MCF 10A (cell line): ENCODE results near the gene LAMTOR3. TPM values are rescaled to one million over a fixed set of nuclear protein-coding genes. Genes with fewer than 3 reads are reported as not detected.

ENCODE experiments used
- BruUV-seq: library from RNA; stranded (reverse); fragments of 400-500 nt; replicated peaks from 2 replicates; lab custom pipeline; 2021; lab: Mats Ljungman, UMichigan
- CTCF ChIA-PET: fragments of 300-600 bp; sonication (Branson Sonifier 250); formaldehyde crosslinking; extraction: SDS; loops from one replicate; lab custom pipeline; 2021; ENCODE audit warnings: antibody characterized with exemption, inconsistent platforms; lab: Yijun Ruan, JAX
- POLR2A ChIA-PET: fragments of 300-600, 350-650 bp; sonication (Branson Sonifier 250); formaldehyde crosslinking; extraction: SDS; loops from one replicate; lab custom pipeline; 2020; ENCODE audit warnings: antibody characterized with exemption, inconsistent platforms; lab: Yijun Ruan, JAX
- DNase-seq: peaks from one replicate; pipeline ENCODE4 v3.0.0-alpha.2; 2018; ENCODE audit not compliant: unreplicated experiment
- H3K27ac Mint-ChIP-seq: one replicate; pipeline ENCODE4 v1.8.0; 2022; ENCODE audit warnings: mild to moderate bottlenecking, low read depth, mixed read lengths; ENCODE audit not compliant: unreplicated experiment
- H3K27me3 Mint-ChIP-seq: one replicate; pipeline ENCODE4 v1.8.0; 2022; ENCODE audit warnings: mixed read lengths; ENCODE audit not compliant: insufficient read depth, unreplicated experiment
- H3K36me3 Mint-ChIP-seq: one replicate; pipeline ENCODE4 v1.8.0; 2022; ENCODE audit warnings: mild to moderate bottlenecking, moderate library complexity, mixed read lengths; ENCODE audit not compliant: insufficient read depth, unreplicated experiment
- H3K4me1 Mint-ChIP-seq: one replicate; pipeline ENCODE4 v1.8.0; 2022; ENCODE audit warnings: mixed read lengths; ENCODE audit not compliant: insufficient read depth, unreplicated experiment
- H3K4me3 Mint-ChIP-seq: one replicate; pipeline ENCODE4 v1.8.0; 2022; ENCODE audit warnings: mild to moderate bottlenecking, moderate library complexity, mixed read lengths; ENCODE audit not compliant: unreplicated experiment
- H3K9me3 Mint-ChIP-seq: one replicate; pipeline ENCODE4 v1.8.0; 2022; ENCODE audit warnings: mixed read lengths; ENCODE audit not compliant: unreplicated experiment
- CTCF ChIP-seq: fragments of 200-600 bp; IDR thresholded peaks from one replicate; pipeline ENCODE4 v1.8.0; 2022; ENCODE audit warnings: antibody characterized with exemption, mild to moderate bottlenecking; ENCODE audit not compliant: unreplicated experiment
- intact Hi-C: fragments of 100-400 bp; cut with micrococcal nuclease; formaldehyde crosslinking; loops from 2 replicates; pipeline ENCODE4 v1.14.1; 2022
- total RNA-seq: library from RNA; stranded (reverse); gene quantifications from 2 replicates; pipeline ENCODE4 v1.2.3, GENCODE V29; 2022

The LAMTOR3 gene
- total RNA-seq, 1 experiment from 2014 or later = 33.5 TPM

DNA sequence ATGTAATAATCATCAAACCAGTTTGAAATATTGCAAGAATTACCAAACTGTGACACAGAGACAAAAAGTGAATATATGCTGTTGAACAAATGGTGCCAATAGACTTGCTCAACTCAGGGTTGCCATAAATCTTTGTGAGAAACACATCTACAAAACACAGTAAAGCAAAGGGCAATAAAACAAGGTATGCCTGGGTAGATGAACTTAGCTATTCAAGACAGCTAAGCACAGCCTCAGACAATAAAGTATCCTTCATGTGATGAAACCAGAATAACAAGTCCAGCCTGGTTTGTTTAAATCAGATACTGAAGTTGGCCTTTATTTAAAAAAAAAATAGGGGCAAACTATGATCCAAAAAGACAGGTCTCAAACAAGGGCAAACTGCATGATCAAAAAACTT is 19.2 kb downstream of the LAMTOR3 start:
- TF ChIP-seq CTCF = no peak
- no peaks in the 10 kb centered on the region for H3K4me1 Mint-ChIP-seq
- ChIA-PET CTCF (no interaction called here), POLR2A (interaction anchor here (0.6 to 2.1 kb wide), 2 partner anchors 14 to 312 kb away, joined by 3 to 4 read pairs; partner anchors contain the start of gene TRMT10A)
- no peak overlapping the region for H3K27ac Mint-ChIP-seq
- no peak for DNase-seq
- no peaks in the 10 kb centered on the region for H3K9me3 Mint-ChIP-seq
- peaks cover 28% of the 10 kb centered on the region for H3K36me3 Mint-ChIP-seq
- BruUV-seq = no TSS peak
- intact Hi-C loops = no loop called here
- H3K27me3 Mint-ChIP-seq = no peaks in the 10 kb centered on the region
- H3K4me3 Mint-ChIP-seq = no peak overlapping the region

DNA sequence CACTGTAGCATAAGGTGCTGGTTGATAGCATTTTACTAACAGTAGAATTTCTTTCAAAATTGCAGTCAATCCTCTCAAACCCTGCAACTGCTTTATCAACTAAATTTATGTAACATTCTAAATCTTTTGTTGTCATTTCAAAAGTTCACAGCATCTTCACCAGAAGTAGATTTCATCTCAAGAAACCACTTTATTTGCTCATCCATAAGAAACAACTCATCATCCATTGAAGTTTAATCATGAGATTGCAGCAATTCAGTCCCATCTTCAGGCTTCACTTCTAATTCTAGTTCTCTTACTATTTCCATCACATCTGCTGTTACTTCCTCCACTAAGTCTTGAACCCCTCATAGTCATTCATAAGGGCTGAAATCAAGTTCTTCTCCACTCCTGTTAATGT is 21.7 kb downstream of the LAMTOR3 start:
- peaks cover 25% of the 10 kb centered on the region for H3K36me3 Mint-ChIP-seq
- no peaks in the 10 kb centered on the region for H3K27me3 Mint-ChIP-seq
- TF ChIP-seq CTCF = no peak
- POLR2A ChIA-PET = no interaction called here
- no peak for DNase-seq
- no TSS peak for BruUV-seq
- CTCF ChIA-PET = no interaction called here
- H3K27ac Mint-ChIP-seq = no peak overlapping the region
- intact Hi-C loops = no loop called here
- H3K9me3 Mint-ChIP-seq = no peaks in the 10 kb centered on the region
- no peak overlapping the region for H3K4me3 Mint-ChIP-seq
- no peaks in the 10 kb centered on the region for H3K4me1 Mint-ChIP-seq

DNA sequence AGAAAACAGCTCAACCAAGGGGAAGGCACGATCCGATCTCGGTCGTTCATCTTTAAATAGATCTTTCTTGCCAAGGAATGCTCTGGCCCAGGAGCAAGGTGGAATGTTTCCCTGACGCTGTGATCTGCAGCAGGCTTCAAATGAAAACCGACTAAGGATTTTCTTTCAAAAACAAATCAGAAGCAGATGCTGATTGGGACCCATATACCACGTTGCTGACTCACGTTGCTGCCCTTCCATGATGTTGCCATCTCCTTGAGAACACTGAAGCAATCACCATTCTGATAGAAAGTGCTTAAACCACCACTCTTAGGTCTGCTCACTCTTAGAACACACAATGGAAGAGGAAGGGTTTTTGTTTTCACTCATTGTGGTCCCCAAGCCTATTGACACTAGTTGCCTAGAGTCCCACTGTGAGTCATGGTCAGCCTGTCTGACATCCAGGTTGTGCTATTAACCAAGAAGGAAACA is 26.1 kb downstream of the LAMTOR3 start:
- BruUV-seq = no TSS peak
- POLR2A ChIA-PET = no interaction called here
- H3K9me3 Mint-ChIP-seq = no peaks in the 10 kb centered on the region
- no peaks in the 10 kb centered on the region for H3K4me1 Mint-ChIP-seq
- no peak for DNase-seq
- CTCF ChIA-PET = interaction anchor here (0.6 kb wide), 1 partner anchor 928 kb away, joined by 3 read pairs; no protein-coding TSS in a partner anchor
- intact Hi-C loops = no loop called here
- H3K27ac Mint-ChIP-seq = no peak overlapping the region
- no peak for TF ChIP-seq CTCF
- H3K4me3 Mint-ChIP-seq = no peak overlapping the region
- H3K27me3 Mint-ChIP-seq = no peaks in the 10 kb centered on the region
- H3K36me3 Mint-ChIP-seq = peaks cover 24% of the 10 kb centered on the region

DNA sequence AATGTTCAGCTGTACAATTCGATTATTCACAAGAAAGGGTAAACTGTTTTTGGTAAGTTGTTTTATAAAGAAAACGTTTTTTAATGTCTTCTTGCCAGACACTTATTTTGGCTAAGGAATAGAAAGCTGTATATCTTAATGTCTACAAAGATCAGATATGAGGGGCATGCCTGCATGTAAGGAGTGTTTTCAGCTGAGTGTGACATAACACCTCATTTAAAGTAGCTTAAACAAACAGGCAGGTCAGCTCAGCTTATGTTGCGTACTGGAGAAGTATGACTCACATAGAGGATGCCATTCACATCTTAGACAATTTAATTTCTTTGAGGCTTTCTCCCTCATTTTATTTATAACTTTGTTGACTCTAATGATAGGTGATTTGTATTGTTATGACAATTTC is 30.4 kb downstream of the LAMTOR3 start:
- H3K4me3 Mint-ChIP-seq = no peak overlapping the region
- ChIA-PET POLR2A (interaction anchor here (0.5 to 1.2 kb wide), 5 partner anchors 11 to 1330 kb away, joined by 3 to 4 read pairs (median 4); partner anchors contain the start of genes DAPP1 and LAMTOR3), CTCF (interaction anchor here (1.2 kb wide), 1 partner anchor 52 kb away, joined by 5 read pairs; no protein-coding TSS in a partner anchor)
- no peak overlapping the region for H3K27ac Mint-ChIP-seq
- no peaks in the 10 kb centered on the region for H3K27me3 Mint-ChIP-seq
- TF ChIP-seq CTCF = no peak
- peak; percentile 52 for DNase-seq
- intact Hi-C loops = no loop called here
- BruUV-seq = no TSS peak
- H3K4me1 Mint-ChIP-seq = no peaks in the 10 kb centered on the region
- no peaks in the 10 kb centered on the region for H3K9me3 Mint-ChIP-seq
- H3K36me3 Mint-ChIP-seq = peaks cover 18% of the 10 kb centered on the region
